HepG2 (cell line): ENCODE data around the gene RAB18.

Source experiments
- NFE2L1 ChIP-seq: sonication (generic); formaldehyde crosslinking; IDR thresholded peaks from 2 replicates; pipeline ENCODE4 v1.4.0; 2020; ENCODE audit warnings: missing genetic modification reagents, mild to moderate bottlenecking, borderline replicate concordance
- ZNF24 ChIP-seq: fragments of 450-650 bp; IDR thresholded peaks from 2 replicates; pipeline ENCODE4 v1.6.1; 2017; ENCODE audit warnings: antibody characterized with exemption, mild to moderate bottlenecking
- ZNF382 ChIP-seq: sonication (generic); formaldehyde crosslinking; IDR thresholded peaks from 2 replicates; pipeline ENCODE4 v1.5.0; 2020; ENCODE audit warnings: missing genetic modification reagents, mild to moderate bottlenecking, borderline replicate concordance
- TF ChIP-seq, protein P1 (sequence below): sonication (generic); formaldehyde crosslinking; IDR thresholded peaks from 2 replicates; pipeline ENCODE4 v1.5.0; 2020; ENCODE audit warnings: mild to moderate bottlenecking, missing genetic modification reagents, moderate library complexity

DNA sequence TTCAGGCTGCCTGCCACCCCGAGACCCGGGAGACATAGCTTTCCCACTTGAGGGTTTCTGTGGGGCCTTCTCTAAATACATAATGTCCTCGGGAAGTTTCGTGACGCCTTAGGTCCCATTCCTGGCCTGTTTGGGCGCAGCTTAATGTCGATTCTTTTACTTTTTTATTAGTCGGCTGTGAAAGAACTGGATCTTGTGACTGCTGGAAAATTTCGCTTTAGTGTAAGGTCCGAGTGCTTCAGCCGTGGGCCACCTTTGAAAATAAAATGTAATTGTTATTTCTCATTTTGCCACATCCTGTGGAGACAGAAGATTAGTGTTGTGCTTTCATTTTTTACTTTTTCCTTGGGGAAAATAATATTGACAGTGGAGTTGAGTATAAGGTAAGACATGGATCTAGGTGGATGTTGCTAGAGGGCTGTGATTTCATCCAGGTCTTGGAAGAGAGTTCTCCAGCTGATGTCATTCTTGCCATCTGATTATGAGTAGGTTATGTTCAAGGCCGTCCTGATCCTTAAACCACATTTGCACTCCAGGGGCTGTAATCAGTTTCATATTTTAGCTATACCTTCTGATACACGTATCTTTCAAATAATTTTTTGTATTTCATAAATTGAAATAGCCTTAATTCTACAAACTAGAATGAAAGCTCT, 830 bp downstream of the RAB18 start:
- TF ChIP-seq, protein P1, sequence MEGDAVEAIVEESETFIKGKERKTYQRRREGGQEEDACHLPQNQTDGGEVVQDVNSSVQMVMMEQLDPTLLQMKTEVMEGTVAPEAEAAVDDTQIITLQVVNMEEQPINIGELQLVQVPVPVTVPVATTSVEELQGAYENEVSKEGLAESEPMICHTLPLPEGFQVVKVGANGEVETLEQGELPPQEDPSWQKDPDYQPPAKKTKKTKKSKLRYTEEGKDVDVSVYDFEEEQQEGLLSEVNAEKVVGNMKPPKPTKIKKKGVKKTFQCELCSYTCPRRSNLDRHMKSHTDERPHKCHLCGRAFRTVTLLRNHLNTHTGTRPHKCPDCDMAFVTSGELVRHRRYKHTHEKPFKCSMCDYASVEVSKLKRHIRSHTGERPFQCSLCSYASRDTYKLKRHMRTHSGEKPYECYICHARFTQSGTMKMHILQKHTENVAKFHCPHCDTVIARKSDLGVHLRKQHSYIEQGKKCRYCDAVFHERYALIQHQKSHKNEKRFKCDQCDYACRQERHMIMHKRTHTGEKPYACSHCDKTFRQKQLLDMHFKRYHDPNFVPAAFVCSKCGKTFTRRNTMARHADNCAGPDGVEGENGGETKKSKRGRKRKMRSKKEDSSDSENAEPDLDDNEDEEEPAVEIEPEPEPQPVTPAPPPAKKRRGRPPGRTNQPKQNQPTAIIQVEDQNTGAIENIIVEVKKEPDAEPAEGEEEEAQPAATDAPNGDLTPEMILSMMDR (CRISPR knock-in tag), result no peak
- TF ChIP-seq NFE2L1 (no peak), ZNF382 (CRISPR knock-in tag) (no peak), ZNF24 (no peak)
